Measurements from ENCODE around the gene CHGA.

The CHGA gene

DNA sequence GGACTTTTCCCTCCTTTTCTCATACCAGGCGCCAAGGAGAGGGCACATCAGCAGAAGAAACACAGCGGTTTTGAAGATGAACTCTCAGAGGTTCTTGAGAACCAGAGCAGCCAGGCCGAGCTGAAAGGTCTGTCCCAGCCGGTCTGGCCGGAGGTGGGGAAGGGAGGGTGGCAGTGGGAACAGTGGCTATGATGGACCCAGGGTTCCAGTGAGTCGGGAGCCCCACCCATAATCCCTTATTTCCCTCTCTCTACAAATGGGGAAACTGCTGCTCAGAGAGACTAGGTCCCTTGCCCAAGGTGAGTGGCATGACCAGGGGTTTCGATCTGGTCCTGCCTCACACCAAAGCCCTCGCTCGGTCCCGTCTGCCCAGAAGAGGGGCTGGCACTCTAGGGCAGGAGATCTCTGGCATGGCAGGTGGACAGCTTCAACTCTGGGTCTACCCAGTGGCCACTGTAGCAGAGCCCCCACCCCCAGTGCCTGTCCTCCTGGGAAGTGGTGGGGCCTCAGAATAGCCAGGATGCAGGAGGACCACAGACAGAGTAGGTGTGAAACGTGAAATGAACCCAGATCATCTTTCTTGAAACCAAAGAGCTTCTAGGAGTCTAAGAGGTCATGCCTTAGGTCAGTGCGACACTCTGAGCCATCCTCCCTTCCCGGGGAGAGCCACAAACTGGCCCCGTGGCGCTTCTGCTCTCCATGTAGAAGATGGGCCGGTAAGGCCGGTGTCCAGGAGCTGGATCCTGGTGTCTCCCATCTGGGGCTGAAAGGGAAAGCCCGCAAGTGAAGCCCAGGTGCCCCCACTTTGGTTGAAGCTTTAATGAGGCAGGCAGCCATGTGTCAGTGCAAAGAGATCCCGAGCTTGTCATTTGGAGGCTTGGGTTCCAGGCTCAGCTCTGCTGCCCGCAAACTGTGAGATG is 7.0 kb downstream of the CHGA start:
- no peak overlapping the region for H3K4me3 ChIP-seq (ENCODE audit: low read depth, low read length)

- no peak overlapping the region for H3K4me3 ChIP-seq (ENCODE audit: low read depth, low read length)
Observed at GRCh38 chr14:92930737-92931602, 8.0 kb downstream of the CHGA start.

DNA sequence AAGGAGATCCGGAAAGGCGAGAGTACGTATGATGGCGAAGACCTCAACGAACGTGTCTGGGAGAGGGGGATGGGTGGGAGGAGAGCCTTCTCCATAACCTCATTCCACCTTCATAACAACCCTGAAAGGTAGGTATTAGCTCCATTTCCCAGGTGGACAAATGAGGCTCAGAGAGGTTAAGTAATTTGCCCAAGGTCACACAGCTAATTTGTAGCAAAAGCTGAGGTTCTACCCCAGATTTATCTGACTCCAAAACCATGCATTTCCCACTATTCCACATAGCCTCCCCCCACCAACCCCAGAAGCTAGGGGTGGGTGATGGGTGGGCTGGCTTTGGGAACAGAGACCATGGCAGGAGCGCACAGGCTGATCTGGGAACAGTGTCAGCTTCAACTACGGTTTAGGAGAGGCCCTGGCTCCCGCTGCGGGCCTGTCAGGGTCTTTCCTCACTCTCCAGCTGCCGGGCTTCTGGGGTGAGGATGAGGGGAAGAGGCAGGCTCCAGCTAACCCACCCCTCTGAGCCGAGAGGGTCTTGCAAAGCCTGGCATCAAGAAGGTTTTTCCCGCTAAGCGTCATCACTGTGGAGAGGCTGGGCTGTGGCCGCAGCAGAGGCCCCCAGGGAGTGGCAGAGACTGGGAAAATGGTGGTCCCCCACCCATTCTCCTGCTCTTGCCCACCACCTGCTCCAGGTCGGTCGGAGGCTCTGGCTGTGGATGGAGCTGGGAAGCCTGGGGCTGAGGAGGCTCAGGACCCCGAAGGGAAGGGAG is 8.9 kb downstream of the CHGA start:
- no peak overlapping the region for H3K4me3 ChIP-seq (ENCODE audit: low read depth, low read length)

DNA sequence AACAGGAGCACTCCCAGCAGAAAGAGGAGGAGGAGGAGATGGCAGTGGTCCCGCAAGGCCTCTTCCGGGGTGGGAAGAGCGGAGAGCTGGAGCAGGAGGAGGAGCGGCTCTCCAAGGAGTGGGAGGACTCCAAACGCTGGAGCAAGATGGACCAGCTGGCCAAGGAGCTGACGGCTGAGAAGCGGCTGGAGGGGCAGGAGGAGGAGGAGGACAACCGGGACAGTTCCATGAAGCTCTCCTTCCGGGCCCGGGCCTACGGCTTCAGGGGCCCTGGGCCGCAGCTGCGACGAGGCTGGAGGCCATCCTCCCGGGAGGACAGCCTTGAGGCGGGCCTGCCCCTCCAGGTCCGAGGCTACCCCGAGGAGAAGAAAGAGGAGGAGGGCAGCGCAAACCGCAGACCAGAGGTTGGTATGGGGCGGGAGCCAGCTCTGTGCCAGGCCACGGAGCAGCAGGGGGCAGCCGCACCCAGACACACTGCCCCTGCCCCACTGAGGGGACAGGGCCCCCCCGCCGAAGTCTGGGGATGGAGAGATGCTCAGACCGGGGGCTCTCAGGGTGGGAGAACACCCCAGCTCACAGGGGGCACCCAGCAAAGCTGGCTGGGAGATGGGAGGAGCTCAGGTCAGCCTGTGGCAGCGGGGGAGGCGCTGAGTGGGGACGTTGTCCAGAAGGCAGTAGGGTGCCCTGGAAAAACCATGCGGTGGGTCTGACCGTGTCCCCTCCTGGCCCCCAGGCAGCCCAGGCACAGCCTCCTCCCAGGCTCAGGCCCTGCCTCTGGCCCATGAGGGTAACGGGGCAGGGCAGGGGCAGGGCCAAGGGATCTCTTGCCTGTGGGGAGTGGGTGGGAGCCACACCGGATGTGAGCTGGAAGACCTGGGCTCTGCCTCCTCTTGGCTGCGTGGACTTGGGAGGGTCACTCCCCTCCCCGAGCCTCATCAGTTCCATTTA is 9.8 kb downstream of the CHGA start:
- H3K4me3 ChIP-seq (ENCODE audit: low read depth, low read length), result no peak overlapping the region

DNA sequence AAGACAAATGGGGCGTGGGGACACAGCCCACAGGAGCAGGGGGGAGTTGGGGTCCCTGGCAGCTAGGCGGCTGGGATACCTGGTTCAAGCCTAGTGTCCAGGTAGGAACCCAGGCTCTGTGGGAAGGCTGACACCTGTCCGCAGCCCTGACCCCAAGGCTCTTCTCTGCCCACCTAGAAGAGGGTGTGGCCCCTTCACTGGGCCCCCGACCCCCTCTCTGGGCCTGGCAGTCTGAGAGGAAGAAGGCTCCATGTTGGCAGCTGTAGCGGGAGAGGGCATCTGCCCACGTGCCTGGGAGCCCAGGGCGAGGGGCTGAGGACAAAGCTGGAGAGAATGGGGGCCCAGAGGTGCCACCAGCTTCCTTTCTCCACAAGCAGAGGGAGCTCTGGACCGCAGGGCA is 10.5 kb downstream of the CHGA start:
- H3K4me3 ChIP-seq (ENCODE audit: low read depth, low read length), result no peak overlapping the region

DNA sequence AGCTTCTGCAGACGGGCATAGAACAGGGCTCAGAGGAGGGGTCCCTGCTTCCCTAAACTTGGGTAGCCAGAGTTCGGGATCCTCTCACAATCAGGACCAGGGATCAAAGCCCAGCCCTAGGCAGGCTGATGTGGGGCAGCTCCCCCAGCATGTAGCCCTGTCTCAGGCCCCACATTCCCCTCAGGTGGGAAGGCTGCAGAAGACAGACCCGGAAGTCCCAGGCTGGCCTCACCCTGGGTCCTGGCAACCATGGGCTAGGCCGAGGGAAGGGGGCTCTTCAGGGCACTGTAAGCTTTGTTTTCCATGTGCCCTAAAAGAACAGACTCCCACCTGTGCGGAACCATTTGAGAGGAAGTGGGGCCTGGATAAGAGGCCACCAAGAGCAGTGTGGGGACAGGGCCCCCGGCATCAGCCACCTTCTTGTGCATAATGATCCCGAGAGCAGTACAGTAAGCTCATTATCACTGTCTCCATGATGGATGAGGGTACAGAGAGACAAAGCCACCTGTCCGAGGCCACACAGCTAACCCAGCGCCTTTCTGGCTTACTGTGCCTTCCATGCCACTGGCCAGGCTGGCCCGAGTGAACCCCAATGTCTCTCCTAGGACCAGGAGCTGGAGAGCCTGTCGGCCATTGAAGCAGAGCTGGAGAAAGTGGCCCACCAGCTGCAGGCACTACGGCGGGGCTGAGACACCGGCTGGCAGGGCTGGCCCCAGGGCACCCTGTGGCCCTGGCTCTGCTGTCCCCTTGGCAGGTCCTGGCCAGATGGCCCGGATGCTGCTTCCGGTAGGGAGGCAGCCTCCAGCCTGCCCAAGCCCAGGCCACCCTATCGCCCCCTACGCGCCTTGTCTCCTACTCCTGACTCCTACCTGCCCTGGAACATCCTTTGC is 11.5 kb downstream of the CHGA start:
- H3K4me3 ChIP-seq (ENCODE audit: low read depth, low read length), result no peak overlapping the region

DNA sequence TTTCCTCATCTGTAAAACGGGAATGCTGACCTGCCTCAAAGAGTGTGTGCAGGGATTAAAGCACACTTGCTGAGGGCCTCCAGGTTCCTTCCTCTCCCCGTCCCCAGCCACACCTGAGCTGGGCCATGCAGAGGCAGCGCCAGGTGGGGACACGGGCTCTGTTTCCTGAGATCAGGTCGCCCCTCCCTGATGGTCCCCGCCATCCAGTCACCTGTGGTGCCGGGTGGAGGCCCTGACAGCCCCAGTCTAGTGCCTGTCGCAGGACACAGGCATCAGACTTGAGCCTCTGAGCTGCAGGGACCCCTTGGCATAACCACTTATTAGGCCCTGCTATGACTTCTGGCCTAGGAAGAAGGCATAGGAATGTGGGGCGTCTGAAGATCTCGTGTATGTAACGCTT is 12.5 kb downstream of the CHGA start:
- no peak overlapping the region for H3K4me3 ChIP-seq (ENCODE audit: low read depth, low read length)

DNA sequence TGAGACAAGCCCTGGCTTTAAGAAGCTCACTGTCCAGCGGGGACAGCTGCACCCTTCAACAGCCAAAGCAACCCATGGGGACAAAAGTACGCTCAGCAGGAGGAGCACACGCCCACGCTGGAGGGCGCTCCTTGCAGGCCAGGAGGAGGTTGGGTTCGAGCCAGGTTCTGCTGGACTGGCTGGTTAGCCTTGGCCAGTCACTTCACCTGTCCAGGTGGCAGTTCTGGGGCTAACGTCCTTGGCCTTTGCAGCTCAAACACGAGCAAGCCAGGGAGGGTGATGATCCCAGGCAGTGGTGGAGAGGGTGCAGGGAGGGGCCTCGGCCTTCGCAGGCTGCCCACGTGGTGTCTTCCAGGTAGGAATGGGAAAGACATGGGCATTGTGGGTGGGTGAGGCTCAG is 13.1 kb downstream of the CHGA start:
- no peak overlapping the region for H3K4me3 ChIP-seq (ENCODE audit: low read depth, low read length)

DNA sequence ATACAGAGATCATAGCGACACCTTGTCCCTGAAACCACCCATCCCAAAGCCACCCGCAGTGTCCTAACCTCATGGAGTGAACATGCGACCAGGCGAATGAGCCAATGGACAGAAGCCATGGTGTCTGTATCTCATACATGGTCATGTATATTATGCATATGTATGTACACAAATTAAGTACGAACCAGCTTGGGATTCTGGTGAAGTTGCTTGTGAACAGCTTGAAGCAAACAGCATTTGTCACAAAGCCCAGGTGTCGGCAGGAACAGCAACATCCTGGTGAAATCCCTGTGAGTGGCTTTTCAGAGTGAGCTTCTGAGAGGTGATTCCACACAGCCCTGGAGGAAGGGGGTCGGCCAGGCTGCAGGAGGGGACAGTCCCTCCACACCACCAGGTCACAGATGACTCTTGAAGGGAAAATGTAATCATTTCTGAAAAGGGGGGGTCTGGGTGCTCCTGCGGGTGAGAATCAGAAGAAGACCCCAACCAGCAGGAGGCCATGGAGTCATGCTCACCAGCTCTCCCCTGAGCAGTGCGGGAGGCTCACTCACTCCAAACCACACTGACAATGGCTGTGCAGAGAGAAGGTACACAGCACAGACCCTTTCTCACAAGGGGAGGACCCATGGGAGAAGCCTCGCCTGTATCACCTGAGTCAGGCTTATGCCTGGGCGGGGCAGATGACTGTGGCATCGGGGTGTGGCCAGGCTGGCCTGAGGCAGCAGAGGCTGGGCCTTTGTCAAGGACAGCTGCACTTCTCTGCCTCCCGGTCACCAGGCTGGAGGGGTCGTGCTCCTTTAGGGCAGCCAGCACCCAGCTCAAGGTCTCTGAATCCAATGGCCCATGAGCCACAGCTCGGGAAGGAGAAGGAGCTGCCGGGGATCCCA is 14.3 kb downstream of the CHGA start:
- no peak overlapping the region for H3K4me3 ChIP-seq (ENCODE audit: low read depth, low read length)

GRCh38 chr14:92938235-92938875 is 15.4 kb downstream of the CHGA start:
- H3K4me3 ChIP-seq (ENCODE audit: low read depth, low read length), result no peak overlapping the region

DNA sequence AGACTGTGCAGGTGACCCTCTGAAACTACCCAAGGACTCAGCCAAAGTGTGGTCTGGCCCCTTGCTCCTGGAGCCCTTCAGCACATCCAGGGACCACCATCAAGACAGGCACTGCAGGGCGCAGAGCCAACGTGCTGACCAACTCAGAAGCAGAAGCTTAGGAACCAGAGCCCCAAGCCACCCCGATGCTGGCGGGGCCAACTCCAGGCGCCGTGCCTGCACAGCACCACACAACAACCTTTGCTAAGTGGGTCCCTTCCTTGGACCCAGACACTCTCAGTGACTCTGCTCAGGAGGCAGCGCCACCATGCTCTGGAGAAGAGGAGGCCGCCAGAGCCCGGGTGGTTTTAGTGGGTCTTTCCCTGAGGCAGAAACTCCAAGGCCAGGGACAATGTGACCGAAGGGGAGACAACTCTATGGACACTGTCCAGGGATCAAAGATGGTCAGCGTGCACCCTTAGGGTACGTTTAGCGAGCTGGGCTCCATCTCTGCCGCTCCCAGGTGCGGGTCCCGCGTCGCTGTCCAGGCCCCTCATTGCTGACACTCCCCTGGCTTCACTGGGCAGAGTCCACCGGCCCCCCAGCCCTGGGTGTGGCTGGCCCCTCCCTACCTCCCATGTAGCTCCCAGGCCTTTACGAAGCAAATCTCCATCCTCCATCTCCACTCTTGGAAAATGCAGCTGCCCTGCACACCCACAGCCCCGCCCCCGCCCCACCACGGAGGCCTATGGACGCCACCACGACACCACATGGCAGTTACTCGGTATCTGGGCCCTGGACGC is 16.1 kb downstream of the CHGA start:
- H3K4me3 ChIP-seq (ENCODE audit: low read depth, low read length), result no peak overlapping the region

DNA sequence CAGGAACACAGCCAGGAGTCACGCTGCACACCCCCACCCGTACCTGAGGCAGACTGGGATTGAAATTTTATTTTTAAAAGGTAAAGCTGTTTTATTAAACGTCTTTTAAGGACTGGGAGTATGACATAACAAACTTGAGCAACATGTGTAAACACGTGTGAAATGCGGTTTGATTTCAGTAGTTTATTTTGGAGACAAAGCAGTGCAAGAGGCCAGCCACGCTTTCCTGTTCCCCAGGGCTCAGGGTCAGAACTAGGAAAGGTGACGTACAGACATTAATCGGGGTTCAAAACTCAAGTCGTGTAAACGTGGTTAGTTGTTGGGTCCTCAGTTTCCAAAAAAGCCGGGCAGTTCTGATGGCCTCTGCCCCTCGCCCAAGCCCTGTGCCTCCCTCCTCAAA is 16.7 kb downstream of the CHGA start:
- H3K4me3 ChIP-seq (ENCODE audit: low read depth, low read length), result no peak overlapping the region

DNA sequence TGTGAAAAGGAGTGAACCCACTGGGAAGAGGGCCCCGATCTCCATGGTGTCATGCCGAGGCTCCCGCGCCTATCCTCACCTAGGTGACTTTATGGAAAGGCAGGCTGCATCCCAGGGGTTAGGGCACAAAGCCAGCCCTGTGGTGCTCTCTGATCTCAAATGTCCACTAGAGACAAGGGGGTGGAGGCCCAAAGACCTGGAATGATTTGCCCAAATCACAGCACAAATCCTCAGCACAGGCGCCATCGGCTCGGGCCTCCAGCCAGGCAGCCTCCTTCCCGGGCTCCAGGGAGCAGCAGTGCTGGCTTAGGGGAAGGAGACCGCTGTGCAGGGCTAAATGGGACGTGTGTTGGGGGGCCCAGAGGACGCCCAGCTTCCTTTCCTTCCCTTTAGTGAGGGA is 17.6 kb downstream of the CHGA start:
- H3K4me3 ChIP-seq (ENCODE audit: low read depth, low read length), result no peak overlapping the region

DNA sequence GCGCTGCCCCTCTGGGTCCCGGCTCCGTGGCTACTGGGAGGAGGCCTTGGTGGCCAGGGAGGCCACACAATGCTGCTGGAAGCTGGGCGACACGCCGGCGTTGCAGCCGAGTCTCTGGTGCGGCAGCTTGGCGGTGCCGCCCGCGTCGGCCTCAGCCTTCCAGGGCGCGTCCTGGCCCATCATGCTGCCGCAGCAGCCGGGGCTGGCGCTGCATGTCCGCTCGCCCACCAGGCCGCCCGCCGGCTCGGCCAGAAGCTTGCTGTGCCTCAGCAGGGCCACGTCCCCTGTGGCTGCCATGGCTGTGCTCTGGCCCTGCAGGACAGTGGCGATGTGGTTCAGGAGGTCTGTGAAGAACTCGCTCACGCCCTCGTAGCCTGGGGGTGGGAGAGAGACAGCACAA is 18.6 kb downstream of the CHGA start:
- H3K4me3 ChIP-seq (ENCODE audit: low read depth, low read length), result no peak overlapping the region

DNA sequence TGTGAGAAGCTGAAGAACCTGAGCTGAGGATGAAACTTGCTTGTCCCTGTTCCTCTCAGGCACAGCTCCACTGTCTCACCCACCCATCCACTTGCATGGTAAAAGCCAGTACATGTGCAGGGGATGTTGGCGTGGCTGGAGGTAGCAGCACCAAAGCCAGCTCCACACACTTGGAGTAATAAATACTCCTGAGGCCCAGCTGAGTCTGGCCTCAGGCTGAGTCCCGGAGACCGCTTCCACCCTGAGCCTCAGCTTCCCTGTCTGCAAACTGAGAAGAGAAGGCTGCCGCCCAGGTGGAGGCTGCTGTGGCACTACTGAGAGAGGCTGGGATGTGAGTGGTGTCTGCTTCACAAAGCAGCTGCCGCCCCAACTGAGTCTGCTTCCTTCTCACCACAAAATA is 19.2 kb downstream of the CHGA start:
- H3K4me3 ChIP-seq (ENCODE audit: low read depth, low read length), result no peak overlapping the region

GRCh38 chr14:92942576-92942975 is 19.6 kb downstream of the CHGA start:
- no peak overlapping the region for H3K4me3 ChIP-seq (ENCODE audit: low read depth, low read length)

Data from iPS-11a (cell line).